HG03457 (cell line): Measurements from ENCODE around the gene GNG11.

ENCODE experiments used
- ATAC-seq: cut with Tn5 transposase; IDR thresholded peaks from one replicate; pipeline ENCODE4 v1.9.1; 2021; ENCODE audit warnings: moderate number of reproducible peaks; ENCODE audit not compliant: unreplicated experiment

The GNG11 gene

GRCh38 chr7:93921607-93922566 is at the start of gene GNG11:
Gene GNG11 (plus strand): TSS chr7:93921735. CDS start chr7:93922138, 403 bp downstream.
- ATAC-seq, result peak; percentile 97

DNA sequence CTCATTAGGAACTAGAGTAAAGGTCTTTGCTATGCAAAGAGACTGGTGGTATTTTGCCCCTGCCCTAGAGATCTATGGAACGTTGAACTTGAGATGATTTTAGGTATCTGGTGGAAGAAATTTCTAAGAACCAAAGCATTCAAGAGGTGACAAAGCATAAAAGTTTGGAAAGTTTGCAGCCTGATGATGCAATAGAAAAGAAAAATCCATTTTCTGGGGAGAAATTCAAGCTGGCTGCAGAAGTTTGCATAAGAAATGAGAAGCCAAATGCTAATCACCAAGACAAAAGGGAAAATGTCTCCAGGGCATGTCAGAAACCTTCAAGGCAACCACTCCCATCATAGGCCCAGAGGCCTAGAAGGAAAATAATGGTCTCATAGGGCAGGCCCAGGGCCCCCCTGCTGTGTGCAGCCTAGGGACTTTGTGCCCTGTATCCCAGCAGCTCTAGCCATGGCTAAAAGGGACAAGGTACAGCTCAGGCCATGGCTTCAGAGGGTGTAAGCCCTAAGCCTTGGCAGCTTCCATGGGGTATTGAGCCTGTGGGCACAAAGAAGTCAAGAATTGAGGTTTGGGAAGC is 47.4 kb upstream of the GNG11 start:
- ATAC-seq, result no peak

- ATAC-seq, result no peak
Observed at GRCh38 chr7:93877742-93878141, 43.8 kb upstream of the GNG11 start.

DNA sequence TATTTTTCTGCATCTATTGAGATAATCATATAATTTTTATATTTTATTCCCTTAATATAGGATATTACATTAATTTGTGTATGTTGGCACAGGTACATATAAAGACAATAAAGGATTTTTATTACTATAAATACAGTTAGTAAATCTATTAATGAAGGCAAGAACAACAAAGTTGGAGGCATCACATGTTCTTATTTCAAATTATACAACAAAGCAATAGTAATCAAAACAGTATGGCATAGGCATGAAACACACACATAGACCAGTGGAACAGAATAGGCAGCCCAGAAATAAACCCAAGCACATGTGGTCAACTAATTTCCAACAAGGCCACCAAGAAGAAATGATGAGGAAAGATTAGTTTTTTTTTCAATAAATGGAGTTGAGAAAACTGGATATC is 42.2 kb upstream of the GNG11 start:
- ATAC-seq, result no peak

DNA sequence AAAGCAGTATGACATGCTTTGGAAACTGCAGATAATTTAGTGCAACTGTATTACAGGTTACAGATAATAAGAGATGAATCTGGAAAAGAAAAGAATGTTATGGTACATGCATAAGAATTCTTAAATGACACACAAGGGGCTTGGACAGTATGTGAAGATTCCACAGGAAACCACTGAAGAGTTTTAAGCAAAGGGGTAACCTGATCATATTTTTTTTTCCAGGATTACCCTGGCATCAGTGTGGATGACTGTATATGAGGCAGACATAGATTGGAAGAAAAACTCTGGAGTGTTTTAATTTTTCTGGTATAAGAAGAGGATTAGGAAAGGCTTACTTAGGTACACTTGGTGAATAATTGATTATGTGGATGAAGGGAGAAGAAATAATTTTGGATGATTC is 39.1 kb upstream of the GNG11 start:
- no peak for ATAC-seq

DNA sequence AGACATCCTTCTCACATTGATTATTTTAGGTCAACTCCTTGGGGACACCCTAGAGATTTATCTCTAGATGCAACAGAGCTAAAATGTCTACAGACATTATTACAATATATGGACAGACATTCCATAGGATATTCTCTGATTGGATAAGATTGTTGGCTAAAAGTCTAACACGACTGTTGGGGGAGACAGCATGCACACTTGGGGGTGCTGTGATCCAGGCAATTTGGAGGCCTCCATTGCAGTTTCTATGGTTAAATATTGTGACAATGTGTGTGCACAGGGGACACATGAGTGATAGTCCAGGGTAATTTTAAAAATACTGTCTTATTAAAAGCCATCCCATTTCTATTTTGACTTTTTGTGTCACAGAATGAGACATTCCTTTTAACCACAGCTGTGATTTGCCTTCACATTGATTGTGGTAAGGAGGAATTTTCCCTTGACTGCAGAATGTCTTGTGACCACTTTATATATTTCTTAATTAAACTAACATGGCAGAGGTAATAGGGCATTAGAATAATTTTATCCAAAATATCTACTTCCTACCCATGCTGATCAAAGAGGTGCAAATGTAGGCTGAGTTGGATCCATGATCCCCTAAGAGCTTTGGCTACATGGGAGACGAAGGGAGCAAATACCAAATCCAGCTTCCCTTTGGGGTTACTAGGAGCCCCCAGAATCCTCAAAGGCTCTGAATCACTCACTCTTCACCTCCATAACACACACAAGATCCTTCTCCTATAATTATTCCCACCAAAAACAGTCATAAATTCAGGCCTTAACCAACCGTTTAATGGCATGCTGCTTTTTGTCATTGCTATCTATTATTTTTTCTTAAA is 38.2 kb upstream of the GNG11 start:
- ATAC-seq, result no peak

- no peak for ATAC-seq
Observed at GRCh38 chr7:93883917-93884345, 37.6 kb upstream of the GNG11 start.

DNA sequence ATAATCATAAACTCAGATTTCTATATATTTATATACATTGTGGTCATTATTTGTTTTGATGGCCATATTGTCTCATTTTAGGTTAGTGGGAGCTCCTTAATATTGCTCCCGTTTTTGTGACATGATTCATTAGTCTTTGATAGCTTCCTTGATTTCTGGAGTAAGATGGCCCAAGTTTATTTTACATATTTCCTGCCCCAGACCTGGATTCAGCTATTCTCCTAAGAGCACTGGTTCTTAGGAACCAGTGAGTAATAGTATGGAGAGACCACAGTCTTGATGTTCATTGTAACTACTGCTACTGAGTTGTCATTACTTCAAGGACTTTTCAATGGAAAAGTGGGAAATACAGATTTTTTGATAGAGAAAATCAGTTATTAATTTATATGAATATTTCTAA is 37.0 kb upstream of the GNG11 start:
- no peak for ATAC-seq

- no peak for ATAC-seq
Observed at GRCh38 chr7:93889261-93889660, 32.3 kb upstream of the GNG11 start.

GRCh38 chr7:93890041-93890463 is 31.5 kb upstream of the GNG11 start:
- no peak for ATAC-seq

DNA sequence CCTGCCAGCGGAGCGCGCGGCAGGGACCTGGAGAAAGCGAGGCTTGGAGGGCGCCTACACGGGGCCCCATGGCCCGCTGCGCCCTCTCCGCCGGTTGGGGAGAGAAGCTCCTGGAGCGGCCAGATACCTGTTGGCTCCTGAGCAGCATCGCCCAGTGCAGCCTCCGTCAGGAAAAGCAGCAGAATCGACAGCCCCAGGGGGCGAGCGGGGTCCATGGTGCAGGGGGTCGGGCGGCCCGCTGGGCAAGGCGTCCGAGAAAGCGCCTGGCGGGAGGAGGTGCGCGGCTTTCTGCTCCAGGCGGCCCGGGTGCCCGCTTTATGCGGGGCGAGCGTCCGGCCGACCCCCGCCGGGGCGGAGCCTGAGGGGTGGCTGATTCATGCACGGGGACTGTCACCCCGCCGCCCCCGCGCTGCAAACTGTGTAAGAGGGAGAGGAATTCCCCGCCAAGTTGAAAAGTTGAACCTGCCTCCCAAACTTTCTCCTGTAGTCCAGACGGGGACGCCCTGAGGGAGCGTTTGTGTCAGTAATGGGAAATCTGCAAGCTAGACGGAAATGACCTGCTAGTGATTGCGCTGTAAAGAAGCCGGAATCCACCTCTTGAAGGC is 31.0 kb upstream of the GNG11 start, which contains the start of gene TFPI2:
TSS of gene TFPI2 (minus strand) at position 290 of the 605 bp plus-strand sequence. CDS start at position 215, 75 bp downstream.
- no peak for ATAC-seq

- no peak for ATAC-seq
Observed at GRCh38 chr7:93894426-93894825, 27.1 kb upstream of the GNG11 start.

DNA sequence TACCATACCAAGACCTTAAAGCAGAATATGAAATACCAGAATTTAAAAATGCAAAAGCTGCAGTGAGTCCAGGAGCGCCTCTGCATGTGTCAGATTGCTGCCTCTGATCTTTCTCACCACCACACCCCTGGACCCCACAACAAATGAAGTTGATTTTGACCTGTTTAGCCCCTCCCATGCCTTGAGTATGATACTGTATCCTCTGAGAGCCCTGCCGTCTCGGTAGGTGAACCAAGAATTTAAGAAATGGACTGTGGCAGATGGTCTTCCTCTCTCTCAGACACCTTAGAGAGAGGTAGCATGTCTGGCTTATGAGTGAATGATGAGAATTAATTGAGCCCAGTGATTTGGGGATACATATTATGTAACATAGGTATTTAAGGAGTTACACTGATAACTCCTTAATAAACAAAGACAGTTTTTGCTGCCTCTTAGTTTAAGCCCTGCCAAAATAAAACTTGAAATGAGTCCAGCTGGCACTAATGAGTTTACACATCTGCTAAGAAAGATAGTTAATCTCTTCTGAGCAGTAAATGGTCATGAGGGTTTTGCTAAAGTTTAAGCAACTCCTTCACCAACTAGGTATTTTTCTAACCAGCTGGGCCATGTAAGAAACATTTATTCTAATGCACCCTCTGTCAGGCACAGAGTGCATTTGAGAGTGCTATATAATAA is 26.4 kb upstream of the GNG11 start:
- ATAC-seq, result no peak

- no peak for ATAC-seq
Observed at GRCh38 chr7:93895859-93896600, 25.5 kb upstream of the GNG11 start.

GRCh38 chr7:93897680-93898079 is 23.9 kb upstream of the GNG11 start:
- ATAC-seq, result no peak

DNA sequence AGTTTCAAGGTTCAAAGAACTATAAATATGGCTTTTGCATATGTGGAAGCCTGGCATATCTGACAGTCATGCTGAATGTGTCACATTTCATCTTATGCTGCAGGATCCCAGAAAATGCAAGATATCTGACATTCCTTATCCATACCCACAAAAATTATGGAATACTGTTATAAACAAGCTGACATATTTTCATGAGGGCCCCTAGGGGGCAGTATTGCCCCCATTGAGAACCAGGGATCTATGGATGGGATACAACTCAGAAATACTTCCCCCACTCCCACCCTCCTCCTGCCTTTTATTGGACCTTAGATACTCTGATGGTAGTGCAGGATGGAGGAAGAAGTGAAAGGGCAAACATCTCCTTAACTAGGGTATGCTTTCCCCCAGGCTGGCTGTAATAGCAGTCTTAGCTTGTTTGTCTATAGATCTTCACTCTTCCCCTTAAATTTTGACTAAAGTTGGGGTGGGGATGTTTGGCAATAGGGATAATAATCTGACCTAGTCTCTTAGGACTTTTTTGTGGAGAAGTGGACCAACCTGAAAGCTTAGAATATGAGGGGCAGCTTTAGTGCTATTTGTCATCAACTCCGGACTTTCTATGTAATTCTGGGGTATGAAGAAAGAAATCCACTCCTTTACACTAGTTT is 18.6 kb upstream of the GNG11 start:
- no peak for ATAC-seq

DNA sequence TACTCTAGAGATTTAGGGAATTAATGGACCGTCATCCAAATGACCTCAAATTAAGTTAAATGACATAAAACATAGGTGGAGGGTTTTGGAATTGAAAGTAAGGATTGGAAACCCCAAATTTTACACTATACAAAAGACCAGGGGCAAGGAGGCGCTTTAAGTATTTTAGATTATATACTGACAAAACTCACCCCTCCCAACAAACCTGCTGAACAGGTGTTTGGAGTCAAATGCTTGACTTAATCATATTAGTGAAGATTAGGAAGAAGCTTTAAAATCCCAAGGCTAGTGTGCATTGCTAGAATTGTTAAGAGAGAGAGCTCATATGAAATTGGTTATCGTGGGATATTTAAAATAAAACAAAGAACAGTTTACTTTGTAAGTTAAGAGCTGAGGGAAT is 15.3 kb upstream of the GNG11 start, which contains the start of gene GNGT1:
TSS of gene GNGT1 (plus strand) at position 301 of the 400 bp plus-strand sequence. CDS start 180 bp downstream, outside the sequence.
- ATAC-seq, result no peak

GRCh38 chr7:93910076-93910994 is 11.2 kb upstream of the GNG11 start:
- no peak for ATAC-seq
